Middle frontal gyrus (tissue), 1 donor: ENCODE measurements around the gene CCR5AS.
"Not testable (repeated sequence)": the region's sequence is repeated elsewhere in the genome, so short reads cannot be mapped to it uniquely, and the experiment has no call there.

ENCODE experiments used
- DNase-seq: peaks from one replicate; pipeline ENCODE4 v3.0.0-alpha.2; 2015; ENCODE audit warnings: low spot score; ENCODE audit errors: extremely low spot score

The CCR5AS gene

GRCh38 chr3:46405301-46406019 is 1.4 kb downstream of the CCR5AS start:
- no peak for DNase-seq

GRCh38 chr3:46402902-46403301 is 4.0 kb downstream of the CCR5AS start:
- DNase-seq, result not testable (repeated sequence)

- no peak for DNase-seq
Observed at GRCh38 chr3:46401579-46401978, 5.3 kb downstream of the CCR5AS start.

GRCh38 chr3:46400846-46401245 is 6.0 kb downstream of the CCR5AS start:
- DNase-seq, result no peak

GRCh38 chr3:46400000-46400734 is 6.7 kb downstream of the CCR5AS start:
- no peak for DNase-seq

GRCh38 chr3:46399557-46399956 is 7.3 kb downstream of the CCR5AS start:
- DNase-seq, result no peak

GRCh38 chr3:46399098-46399497 is 7.8 kb downstream of the CCR5AS start:
- no peak for DNase-seq

- no peak for DNase-seq
Observed at GRCh38 chr3:46398186-46398955, 8.5 kb downstream of the CCR5AS start.

GRCh38 chr3:46397111-46397510 is 9.8 kb downstream of the CCR5AS start:
- DNase-seq, result no peak

- DNase-seq, result no peak
Observed at GRCh38 chr3:46395766-46396530, 10.9 kb downstream of the CCR5AS start.

GRCh38 chr3:46395210-46395661 is 11.6 kb downstream of the CCR5AS start:
- DNase-seq, result no peak

- no peak for DNase-seq
Observed at GRCh38 chr3:46393554-46394434, 13.1 kb downstream of the CCR5AS start.

- no peak for DNase-seq
Observed at GRCh38 chr3:46393011-46393410, 13.9 kb downstream of the CCR5AS start.

GRCh38 chr3:46391526-46391925 is 15.3 kb downstream of the CCR5AS start:
- not testable (repeated sequence) for DNase-seq

GRCh38 chr3:46389306-46389705 is 17.6 kb downstream of the CCR5AS start:
- no peak for DNase-seq

- not testable (repeated sequence) for DNase-seq
Observed at GRCh38 chr3:46388847-46389246, 18.0 kb downstream of the CCR5AS start.

- DNase-seq, result no peak
Observed at GRCh38 chr3:46386205-46386604, 20.7 kb downstream of the CCR5AS start.

GRCh38 chr3:46383951-46384330 is 22.9 kb downstream of the CCR5AS start:
- DNase-seq, result no peak

- DNase-seq, result no peak
Observed at GRCh38 chr3:46383211-46383950, 23.5 kb downstream of the CCR5AS start.

- DNase-seq, result no peak
Observed at GRCh38 chr3:46381625-46382024, 25.2 kb downstream of the CCR5AS start.
